ENCODE data around the gene SLC16A2.

Gene SLC16A2

DNA sequence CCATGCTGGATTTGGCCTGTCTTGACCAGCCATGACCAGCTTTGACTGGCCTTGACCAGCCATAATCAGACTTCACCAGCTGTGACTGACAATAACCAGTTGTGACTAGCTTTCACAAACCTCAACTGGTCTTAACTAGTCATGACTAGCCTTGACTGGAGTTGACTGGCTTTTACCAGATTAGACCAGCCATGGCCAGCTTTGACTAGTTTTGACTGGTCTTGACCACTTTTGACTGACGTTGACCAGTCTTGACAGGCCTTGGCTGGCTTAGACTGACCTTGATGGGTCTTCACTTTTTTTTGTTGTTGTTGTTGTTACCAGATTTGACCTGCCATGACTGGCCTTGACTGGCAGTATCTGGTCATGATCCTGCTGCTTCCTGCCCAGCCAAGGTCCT lies 125.7 kb downstream of the SLC16A2 start:
- H3K27me3 ChIP-seq (ENCODE audit: control insufficient read depth in 1 of 2, insufficient read depth in 2 of 2, low read length in 2 of 2) = no peaks in the 10 kb centered on the region
- no peak overlapping the region for H3K27ac ChIP-seq (ENCODE audit: low read depth, low read length)
- no peaks in the 10 kb centered on the region for H3K36me3 ChIP-seq (ENCODE audit: control insufficient read depth in 1 of 2, insufficient read depth in 2 of 2, low read length in 2 of 2)
- no peak overlapping the region for H3K4me3 ChIP-seq (ENCODE audit: low read depth in 1 of 2, low read length in 2 of 2)
- no peaks in the 10 kb centered on the region for H3K4me1 ChIP-seq (ENCODE audit: control insufficient read depth in 1 of 2, insufficient read depth in 2 of 2, low read length in 2 of 2)
- no peaks in the 10 kb centered on the region for H3K9me3 ChIP-seq (ENCODE audit: control insufficient read depth in 1 of 2, low read length in 2 of 2)
- H3K9ac ChIP-seq (ENCODE audit: low read depth in 1 of 2, low read length in 2 of 2) = no peak overlapping the region

DNA sequence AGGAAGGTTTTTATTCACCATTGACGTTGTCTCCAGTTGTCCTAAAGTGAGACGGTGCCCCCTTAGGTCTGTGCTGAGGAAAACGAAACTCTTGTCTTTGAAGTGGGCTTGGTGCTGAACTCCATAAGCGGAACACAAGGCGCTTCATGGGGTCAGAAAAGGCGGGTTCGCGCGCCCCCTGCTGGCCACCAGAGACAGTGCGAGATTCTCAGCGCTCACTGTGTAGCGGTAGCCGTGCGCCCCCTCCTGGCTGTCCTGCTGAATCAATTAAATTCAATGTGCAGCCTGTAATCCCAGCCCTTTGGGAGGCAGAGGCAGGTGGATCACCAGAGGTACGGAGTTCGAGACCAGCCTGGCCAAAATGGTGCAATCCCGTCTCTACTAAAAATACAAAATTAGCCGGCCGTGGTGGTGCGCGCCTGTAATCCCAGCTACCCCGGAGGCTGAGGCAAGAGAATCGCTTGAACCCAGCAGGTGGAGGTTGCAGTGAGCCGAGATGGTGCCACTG lies 129.1 kb downstream of the SLC16A2 start:
- Histone ChIP-seq H3K4me1 (ENCODE audit: control insufficient read depth in 1 of 2, insufficient read depth in 2 of 2, low read length in 2 of 2) (no peaks in the 10 kb centered on the region), H3K9me3 (ENCODE audit: control insufficient read depth in 1 of 2, low read length in 2 of 2) (no peaks in the 10 kb centered on the region), H3K4me3 (ENCODE audit: low read depth in 1 of 2, low read length in 2 of 2) (peak overlapping the region in 1 of 2 donors; percentile 51), H3K9ac (ENCODE audit: low read depth in 1 of 2, low read length in 2 of 2) (no peak overlapping the region), H3K27me3 (ENCODE audit: control insufficient read depth in 1 of 2, insufficient read depth in 2 of 2, low read length in 2 of 2) (no peaks in the 10 kb centered on the region), H3K36me3 (ENCODE audit: control insufficient read depth in 1 of 2, insufficient read depth in 2 of 2, low read length in 2 of 2) (no peaks in the 10 kb centered on the region), H3K27ac (ENCODE audit: low read depth, low read length) (no peak overlapping the region)

- Histone ChIP-seq H3K36me3 (ENCODE audit: control insufficient read depth in 1 of 2, insufficient read depth in 2 of 2, low read length in 2 of 2) (no peaks in the 10 kb centered on the region), H3K9me3 (ENCODE audit: control insufficient read depth in 1 of 2, low read length in 2 of 2) (no peaks in the 10 kb centered on the region), H3K27me3 (ENCODE audit: control insufficient read depth in 1 of 2, insufficient read depth in 2 of 2, low read length in 2 of 2) (no peaks in the 10 kb centered on the region), H3K4me1 (ENCODE audit: control insufficient read depth in 1 of 2, insufficient read depth in 2 of 2, low read length in 2 of 2) (no peaks in the 10 kb centered on the region), H3K4me3 (ENCODE audit: low read depth in 1 of 2, low read length in 2 of 2) (no peak overlapping the region), H3K9ac (ENCODE audit: low read depth in 1 of 2, low read length in 2 of 2) (no peak overlapping the region), H3K27ac (ENCODE audit: low read depth, low read length) (no peak overlapping the region)
These were observed 130.6 kb downstream of the SLC16A2 start for GRCh38 chrX:74551934-74552333.

DNA sequence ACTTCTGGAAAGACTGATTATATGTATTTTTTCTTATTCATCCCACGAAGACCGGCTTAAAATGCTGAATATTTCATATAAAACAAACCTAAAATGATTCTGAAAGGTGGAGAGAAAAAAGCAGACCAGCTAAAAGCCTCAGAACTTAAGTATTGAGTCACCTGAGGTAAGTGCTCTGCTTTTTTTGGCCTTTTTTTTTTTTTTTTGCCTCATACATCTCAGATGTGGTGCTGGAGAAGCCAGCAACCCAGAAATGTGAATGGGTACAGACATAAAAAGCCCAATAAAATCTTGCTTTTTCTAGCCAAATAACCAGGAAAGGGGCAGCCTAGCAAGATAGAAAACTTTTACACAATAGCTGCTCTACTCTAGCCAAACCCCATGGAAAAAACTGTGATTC lies 136.1 kb downstream of the SLC16A2 start:
- no peak overlapping the region for H3K27ac ChIP-seq (ENCODE audit: low read depth, low read length)
- H3K27me3 ChIP-seq (ENCODE audit: control insufficient read depth in 1 of 2, insufficient read depth in 2 of 2, low read length in 2 of 2) = no peaks in the 10 kb centered on the region
- H3K9me3 ChIP-seq (ENCODE audit: control insufficient read depth in 1 of 2, low read length in 2 of 2) = no peaks in the 10 kb centered on the region
- H3K36me3 ChIP-seq (ENCODE audit: control insufficient read depth in 1 of 2, insufficient read depth in 2 of 2, low read length in 2 of 2) = no peaks in the 10 kb centered on the region
- H3K9ac ChIP-seq (ENCODE audit: low read depth in 1 of 2, low read length in 2 of 2) = no peak overlapping the region
- no peaks in the 10 kb centered on the region for H3K4me1 ChIP-seq (ENCODE audit: control insufficient read depth in 1 of 2, insufficient read depth in 2 of 2, low read length in 2 of 2)
- no peak overlapping the region for H3K4me3 ChIP-seq (ENCODE audit: low read depth in 1 of 2, low read length in 2 of 2)

DNA sequence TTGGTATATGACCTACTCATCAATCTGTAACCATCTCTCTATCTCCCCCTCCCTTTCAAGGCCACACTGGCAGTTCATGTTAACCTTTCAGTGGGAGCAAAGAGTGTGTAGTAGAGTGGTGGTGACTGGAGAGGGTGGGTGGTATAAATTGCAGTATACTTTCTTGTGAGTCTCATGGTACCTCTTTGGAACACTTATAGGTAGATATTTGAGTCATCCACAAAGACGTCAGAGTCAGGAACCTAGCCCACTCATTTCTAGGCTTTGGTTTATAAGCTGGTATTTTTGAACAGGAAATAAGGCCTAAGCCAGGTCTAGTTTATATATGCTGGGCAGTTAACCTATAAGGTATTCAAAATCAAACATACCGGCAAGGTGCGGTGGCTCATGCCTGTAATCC lies 156.8 kb downstream of the SLC16A2 start:
- H3K4me1 ChIP-seq (ENCODE audit: control insufficient read depth in 1 of 2, insufficient read depth in 2 of 2, low read length in 2 of 2) = no peaks in the 10 kb centered on the region
- H3K9me3 ChIP-seq (ENCODE audit: control insufficient read depth in 1 of 2, low read length in 2 of 2) = no peaks in the 10 kb centered on the region
- H3K27ac ChIP-seq (ENCODE audit: low read depth, low read length) = no peak overlapping the region
- no peaks in the 10 kb centered on the region for H3K27me3 ChIP-seq (ENCODE audit: control insufficient read depth in 1 of 2, insufficient read depth in 2 of 2, low read length in 2 of 2)
- H3K9ac ChIP-seq (ENCODE audit: low read depth in 1 of 2, low read length in 2 of 2) = no peak overlapping the region
- H3K36me3 ChIP-seq (ENCODE audit: control insufficient read depth in 1 of 2, insufficient read depth in 2 of 2, low read length in 2 of 2) = no peaks in the 10 kb centered on the region
- H3K4me3 ChIP-seq (ENCODE audit: low read depth in 1 of 2, low read length in 2 of 2) = no peak overlapping the region

GRCh38 chrX:74579597-74580198 lies 158.4 kb downstream of the SLC16A2 start:
- no peak overlapping the region for H3K27ac ChIP-seq (ENCODE audit: low read depth, low read length)
- no peak overlapping the region for H3K4me3 ChIP-seq (ENCODE audit: low read depth in 1 of 2, low read length in 2 of 2)
- no peaks in the 10 kb centered on the region for H3K4me1 ChIP-seq (ENCODE audit: control insufficient read depth in 1 of 2, insufficient read depth in 2 of 2, low read length in 2 of 2)
- no peaks in the 10 kb centered on the region for H3K9me3 ChIP-seq (ENCODE audit: control insufficient read depth in 1 of 2, low read length in 2 of 2)
- H3K36me3 ChIP-seq (ENCODE audit: control insufficient read depth in 1 of 2, insufficient read depth in 2 of 2, low read length in 2 of 2) = no peaks in the 10 kb centered on the region
- no peaks in the 10 kb centered on the region for H3K27me3 ChIP-seq (ENCODE audit: control insufficient read depth in 1 of 2, insufficient read depth in 2 of 2, low read length in 2 of 2)
- no peak overlapping the region for H3K9ac ChIP-seq (ENCODE audit: low read depth in 1 of 2, low read length in 2 of 2)
